GM21423 (cell line): ENCODE data around the gene DDX10.

Experiments used
- ATAC-seq: cut with Tn5 transposase; IDR thresholded peaks from one replicate; pipeline ENCODE4 v1.9.1; 2021; ENCODE audit warnings: mild to moderate bottlenecking, moderate library complexity; ENCODE audit not compliant: unreplicated experiment

The DDX10 gene

DNA sequence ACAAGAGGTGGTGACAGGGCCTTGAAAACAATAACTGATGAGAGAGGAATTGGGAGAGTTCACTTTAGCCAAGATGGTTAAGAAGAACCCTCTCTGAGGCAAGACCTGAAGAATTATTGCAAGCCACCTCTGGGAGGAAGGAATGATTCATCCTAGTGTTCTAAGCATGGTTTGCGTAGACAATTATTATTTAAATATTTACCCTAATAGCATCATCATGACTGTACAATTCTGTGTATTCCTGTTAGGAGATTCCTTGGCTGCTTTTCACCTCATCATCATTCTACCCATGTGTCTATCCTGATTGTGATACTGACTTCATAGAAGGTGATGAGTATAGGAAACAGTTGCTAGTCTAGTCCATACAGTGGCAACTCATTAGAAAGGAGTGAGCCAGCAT lies 264.4 kb downstream of the DDX10 start:
- no peak for ATAC-seq

DNA sequence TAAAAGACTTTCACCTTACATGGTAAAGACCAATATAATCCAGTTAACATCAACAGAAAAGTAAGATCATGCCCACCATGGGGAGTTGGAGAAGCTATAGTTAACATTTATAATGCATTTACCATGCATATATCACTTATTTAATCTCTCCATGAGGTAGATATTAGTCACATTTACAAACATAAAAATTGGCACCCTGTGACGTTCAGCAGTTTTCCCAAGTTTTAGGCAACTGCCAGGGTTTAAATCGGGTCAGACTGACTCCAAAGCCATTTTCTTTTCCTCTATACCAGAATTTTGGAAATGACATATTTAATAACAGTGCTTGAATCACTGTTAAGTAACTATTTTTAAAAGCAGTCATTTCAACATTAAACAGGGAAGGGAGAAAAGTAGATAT lies 266.3 kb downstream of the DDX10 start:
- no peak for ATAC-seq

DNA sequence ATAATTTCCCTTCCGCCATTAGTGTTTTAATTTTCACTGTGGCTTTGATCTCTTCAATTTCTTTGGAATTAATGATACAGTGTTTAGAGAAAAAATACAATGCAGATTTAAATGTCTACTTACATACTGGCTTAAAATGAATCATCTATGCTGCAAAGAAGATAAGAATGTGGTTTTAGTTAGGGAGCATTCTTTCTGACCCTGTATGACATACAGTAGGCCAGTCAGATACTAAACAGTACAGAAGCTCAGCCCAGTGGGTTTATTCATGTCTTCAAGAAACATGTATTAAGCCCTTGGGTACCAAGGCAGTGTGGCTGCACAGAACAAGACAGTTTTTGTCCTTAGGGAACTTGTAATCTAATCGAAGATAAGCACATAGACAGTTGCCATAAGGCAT lies 268.8 kb downstream of the DDX10 start:
- ATAC-seq: no peak

DNA sequence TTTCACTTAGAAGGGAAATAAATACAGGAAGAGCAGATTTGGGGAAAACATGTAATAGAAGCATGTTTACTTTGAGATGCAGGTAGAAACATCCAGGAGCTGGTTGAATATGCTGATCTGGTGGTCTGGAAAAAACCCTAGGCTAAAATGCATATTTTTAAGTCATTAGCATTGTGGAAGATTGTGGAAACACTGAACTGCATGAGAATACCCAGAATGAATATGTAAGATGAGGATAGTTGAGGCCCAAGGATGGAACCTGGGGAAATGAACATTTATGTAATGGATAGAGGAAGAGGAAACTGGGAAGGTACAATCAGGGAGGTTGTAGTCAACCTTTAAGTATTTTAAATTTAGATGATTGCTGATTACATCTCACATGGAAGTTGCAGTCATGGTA lies 269.4 kb downstream of the DDX10 start:
- ATAC-seq: no peak

DNA sequence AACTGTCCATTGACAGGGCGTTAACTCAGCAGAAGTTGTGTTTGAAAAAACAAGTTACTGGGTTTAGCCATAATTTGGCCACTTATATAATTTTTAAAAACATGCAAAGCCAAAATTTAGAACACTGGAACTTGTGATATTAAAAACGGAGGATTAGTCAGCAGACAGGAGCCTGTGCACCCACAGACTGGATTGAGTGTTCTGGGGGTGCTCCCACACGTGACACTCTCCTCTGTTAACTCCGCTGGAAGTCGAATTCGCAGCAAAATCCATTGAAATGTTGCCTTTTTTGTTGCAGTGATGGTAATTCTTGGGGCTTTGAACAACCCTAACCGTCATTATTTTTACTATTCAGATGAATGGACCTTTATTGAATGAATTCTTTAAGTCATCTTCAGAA lies 269.8 kb downstream of the DDX10 start:
- ATAC-seq: no peak

DNA sequence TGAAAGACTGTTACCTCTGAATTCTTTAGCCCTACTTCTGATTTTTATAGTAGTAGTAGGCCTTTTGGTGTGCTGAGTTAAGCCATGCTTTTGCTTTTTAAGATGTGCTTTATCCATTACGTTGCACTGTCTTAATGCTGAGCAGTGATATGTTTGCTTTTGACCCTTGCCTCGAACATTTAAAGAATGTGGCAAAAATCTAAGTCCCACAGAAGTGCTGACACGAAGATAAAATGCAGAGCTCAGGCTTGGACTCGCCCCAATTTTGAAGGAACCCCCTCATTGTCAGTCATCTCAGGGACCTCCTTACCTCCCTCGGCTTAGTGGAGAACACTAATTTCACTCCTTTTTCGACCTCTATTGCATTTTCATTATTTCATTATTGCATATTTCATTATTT lies 272.9 kb downstream of the DDX10 start:
- ATAC-seq: no peak

DNA sequence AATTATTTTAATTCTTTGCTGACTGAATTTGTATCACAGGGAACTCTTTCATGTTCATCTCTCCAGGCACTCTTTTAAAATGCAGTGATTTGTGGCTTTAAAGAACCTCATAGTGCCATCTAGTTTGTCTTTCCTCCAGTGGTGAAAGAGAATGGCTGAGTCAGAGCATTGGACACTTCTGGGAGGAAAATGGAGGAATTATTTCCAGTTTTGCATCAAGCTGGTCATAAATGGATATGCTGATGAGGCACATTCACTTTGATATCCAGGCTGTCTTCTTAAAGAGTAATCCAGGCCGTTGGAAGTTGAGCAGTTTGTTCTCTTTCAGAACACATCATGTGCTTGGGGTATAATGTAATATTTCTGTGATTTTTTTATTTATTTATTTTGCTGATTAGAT lies 273.7 kb downstream of the DDX10 start:
- ATAC-seq: no peak

DNA sequence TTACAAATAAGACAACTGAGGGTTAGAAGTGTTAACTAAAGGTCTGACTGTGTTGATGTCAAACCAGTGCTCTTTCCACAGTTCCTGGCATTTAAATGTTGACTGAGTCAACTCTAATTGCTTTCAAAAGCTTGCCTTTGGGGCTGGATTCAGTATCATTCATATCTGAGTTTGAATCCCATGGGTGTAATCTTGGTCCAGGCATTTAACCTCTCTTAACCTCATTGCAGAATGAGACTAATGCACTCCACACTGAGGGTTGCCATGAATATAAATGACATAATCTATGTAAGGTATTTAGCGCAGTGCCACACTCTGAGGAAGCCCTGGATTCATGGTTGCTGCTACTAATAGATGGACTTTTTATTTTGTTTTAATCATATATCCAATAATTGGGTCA lies 274.3 kb downstream of the DDX10 start:
- no peak for ATAC-seq

DNA sequence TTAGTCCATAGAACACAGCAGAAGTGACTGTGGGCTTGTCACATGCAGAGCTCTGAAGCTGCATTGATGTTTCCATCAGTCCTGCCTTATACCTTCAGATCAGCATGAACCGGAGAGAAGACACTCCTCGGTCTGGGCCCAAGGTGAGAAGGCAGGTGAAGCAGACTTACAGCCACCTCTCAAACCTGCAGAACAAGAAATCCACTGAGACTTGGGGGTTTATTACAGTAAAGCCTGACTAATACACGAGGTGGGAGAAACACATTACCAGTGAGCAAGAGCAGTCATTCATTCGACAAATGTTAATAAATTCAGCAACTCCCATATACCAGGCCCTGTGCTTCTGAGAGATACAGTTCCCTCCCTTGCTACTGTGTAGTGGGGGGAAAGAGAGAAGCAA lies 279.0 kb downstream of the DDX10 start:
- ATAC-seq: no peak

DNA sequence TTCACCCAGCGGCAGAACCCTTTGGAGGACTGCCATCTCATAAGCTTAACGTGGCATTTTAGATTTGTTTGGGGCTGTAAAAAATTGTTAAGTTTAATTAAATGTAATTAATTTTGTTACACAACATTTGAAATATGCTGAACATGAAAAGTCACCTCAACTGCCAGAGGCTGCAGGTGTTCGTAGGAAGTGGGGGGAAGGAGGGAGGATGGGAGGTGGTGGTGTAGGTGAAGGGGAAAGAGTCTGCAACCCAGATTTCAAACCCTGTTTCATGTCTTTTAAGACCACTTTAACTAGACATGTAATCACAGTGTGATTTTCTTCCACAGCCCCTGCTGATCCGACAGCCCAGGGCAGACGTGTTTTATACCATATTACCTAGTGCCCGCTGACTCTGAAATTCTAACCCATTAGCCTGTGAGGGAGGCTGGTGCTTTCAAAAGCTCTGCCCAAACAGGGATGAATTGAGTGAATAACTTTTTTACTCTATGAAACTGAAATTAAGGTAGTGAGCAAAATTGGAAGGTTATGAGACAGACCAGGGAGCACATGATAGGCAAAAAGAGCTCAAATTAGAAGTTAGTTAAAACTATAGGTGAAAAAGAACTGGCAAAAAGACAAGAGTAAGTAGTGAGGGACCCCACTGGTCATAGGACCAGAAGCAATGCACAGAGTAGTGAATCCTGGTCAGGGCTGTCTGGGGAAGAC lies 279.8 kb downstream of the DDX10 start:
- no peak for ATAC-seq

DNA sequence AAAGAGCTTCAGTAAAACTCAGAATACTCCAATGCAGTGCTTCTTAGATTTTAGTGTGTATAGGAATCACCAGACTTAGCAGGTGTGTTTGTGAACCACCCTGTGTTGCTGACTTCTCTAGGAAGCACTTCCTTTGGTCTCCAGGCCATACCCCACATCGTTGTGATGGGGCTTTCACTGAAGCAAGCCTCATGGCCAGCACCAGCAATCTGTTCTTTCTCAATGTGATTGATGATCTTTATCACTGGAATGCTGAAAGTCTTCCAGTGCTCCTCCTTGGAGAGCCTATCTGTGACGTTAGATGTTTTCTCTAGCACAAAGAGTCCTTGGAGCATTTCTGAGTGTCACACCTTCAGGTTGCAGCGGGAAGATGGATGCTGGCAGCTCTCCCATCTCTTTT lies 280.5 kb downstream of the DDX10 start:
- no peak for ATAC-seq

DNA sequence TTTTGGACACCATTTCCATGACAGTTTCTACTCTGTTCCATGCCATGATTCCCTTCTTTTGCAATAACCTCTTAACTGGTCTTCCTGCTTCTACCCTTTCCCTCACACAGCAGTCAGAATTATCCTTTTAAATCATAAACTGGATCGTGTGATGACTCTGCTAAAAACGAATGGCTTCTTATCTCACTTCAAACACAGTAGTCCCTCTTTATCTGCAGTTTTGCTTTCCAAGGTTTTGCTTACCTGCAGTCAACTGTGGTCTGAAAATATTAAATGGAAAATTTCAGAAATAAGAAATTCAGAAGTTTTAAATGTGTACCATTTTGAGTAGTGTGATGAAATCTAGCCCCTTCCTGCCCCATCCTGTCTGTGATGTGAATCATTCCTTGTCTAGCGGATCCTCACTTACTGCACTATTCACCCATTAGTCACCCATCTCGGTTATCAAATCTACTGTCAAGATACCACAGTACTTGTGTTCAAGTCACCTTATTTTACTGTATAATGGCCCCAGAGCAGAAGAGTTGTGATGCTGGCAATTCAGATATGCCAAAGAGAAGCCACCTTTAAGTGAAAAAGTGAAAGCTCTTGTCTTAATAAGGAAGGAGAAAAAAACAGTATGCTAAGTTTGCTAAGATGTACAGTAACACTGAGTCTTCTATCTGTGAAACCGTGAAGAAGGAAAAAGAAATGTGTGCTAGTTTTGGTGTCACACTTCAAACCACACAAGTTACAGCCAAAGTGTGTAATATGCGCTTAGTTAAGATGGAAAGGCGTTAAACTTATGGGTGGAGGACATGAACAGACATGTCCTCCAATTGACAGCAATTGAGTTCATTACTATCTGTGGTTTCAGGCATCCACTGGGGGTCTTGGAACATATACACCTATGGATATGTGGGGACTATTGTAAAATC lies 283.0 kb downstream of the DDX10 start:
- ATAC-seq: no peak

DNA sequence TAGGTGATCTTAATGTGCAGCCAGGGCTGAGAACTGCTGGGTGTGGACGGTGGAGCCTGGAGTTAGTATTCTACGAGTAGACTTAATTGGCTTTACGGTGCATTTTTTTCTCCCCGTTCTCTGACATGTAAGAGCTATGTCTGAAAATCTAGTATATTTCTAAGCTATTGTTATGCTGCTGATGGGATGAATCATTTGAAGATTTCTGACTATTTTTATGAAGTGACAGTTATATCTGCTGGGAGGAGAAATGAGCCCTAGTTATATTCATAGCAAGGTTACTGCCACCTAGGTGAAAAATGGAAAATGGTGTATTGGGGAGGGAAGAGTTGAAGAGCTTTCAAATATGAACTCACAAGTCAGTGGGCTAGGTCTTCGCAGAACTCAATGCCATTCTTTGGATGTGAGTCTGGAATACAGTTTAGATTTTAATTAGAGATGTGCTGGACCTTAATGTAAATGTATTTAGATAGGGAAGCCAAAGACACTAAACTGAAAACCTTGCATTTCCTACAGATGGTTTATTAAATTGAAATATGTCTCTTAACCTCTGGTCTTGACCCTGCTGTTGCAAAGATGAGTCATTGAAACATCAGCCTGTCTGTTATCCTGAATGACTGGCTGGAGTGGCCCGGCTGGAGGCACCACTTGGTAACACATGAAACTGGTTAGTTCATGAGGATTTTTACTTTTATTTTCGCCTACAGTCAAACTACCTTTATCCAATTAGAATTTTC lies 293.7 kb downstream of the DDX10 start:
- no peak for ATAC-seq

DNA sequence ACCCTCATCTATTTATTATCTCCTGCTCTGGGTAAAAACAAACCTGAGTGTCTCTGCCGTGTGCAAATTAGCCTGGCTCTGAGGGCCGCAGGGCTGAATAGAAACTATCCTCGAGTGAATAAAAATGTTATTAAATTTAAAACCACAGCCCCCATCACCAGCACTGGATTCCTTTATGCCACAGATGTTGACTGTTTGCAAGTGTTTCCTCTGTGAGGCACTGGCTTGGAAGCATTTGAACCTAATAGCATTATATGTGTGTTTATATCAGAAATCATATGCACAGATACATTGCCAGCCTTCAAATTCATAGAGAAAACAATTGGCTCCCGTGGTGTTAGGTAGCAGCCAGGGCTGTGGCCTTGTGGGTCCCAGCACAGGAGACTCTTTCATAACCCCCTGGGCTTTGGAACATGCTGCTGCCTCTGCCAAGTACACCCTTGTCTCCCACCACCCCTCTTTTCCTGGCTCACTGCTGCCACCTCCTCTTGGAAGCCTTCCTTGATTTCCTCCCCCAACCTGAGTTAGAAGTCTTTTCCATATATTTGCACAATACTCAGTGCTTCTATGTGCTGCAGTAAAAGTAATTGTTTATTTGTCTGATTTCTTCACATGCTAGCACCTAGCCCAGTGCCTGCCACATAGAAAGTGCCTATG lies 294.4 kb downstream of the DDX10 start:
- no peak for ATAC-seq

DNA sequence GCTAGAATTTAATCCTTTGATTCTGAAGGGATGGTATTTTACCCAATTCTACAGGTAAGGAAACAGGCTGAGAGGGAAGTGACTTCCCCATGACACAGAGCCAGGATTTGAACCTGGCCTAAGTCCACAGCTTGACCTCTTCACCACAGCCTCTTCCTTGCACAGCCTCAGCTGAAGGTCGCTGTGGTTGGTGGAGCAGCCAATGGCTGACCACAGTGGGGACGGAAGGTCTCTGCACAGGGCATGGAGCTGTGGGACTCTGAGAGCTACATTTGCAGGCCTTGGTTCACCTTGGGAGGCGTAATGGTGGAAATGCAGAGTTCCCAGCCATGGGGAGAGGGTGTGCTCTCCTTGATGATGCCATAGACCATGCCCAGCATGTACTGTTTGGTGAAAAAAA lies 295.0 kb downstream of the DDX10 start:
- no peak for ATAC-seq

DNA sequence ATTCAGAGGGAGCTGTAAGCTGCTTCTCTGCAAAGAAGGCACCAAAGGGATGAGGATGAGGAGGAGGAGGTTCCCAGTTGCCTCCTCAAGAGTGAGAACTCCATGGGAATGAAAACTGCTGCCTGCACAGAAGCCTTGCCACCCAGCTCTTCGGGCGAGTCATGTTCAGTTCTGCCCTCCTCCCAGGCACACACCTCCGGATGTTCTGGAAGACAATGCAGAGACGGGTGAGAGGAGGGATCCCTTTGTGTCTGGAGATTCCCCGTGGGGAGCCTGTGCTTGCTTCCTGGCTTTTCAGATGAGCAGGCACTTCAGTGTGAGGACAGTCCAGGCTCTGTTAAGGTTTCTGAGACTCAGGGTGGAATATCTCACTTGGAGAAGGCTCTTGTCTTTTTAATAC lies 295.6 kb downstream of the DDX10 start:
- ATAC-seq: no peak

DNA sequence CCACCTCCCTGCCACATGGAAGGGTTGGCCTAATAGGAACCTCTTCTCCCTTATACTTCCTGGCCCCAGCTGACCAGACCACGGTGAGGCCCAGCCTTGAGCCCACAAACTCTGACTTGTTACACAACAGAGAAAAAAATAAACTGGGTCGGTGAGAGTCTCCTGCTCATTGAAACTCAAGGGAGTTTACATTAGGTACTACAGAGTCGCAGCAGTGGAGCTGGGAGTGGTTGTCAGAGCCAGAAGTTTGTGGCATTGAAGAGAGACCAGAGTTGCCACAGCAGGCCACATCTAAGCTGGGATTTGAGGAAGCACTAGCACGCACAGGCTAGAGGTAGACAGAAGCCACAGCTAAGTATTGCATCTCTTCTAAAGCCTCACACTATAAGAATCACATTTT lies 296.2 kb downstream of the DDX10 start:
- no peak for ATAC-seq

DNA sequence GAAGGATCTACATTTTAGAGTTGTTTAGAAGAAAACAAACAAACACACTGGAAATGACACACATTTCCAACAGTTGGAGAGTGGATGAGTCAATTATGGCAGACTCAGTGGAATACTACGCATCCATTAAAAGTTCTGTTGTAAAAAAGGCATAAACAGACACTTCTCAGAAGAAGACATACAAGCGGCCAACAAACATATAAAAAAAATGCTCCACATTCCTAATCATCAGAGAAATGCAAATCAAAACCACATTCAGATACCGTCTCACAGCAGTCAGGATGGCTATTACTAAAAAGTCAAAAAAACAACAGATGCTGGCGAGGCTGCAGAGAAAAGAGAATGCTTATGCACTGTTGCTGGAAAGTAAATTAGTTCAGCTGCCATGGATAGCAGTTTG lies 298.2 kb downstream of the DDX10 start:
- no peak for ATAC-seq

DNA sequence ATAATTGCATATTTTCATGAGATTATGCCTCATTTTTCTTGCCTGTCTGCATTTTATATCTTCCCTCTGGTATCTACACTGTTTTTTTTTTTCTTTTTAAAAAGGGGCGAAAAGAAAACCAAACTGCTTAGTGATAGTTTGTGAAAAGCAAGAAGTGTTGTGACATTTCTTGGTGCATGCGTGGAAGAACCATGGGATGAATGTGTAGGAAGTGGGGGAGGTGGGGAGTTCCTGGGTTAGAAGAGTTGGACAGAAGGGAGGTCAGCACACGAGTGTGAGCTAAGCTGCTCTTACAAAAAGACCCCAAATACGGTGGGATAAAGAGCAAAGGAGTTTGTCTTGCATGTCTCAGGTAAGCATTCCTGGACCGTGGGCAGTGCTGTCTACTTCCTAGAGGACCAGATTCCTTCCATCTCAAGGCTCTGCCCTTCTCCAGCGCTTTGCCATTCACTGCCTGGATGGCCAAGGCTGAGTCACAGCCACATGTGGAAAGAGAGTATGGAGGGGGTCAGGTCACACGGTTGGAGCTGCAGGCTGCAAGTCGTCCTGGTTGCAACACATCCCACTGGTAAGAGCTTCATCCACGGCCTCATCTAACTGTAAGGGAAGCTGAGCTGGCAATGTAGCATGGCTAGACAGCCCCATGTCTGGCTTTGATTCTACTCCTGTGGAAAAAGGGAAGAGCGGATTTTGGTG lies 300.6 kb downstream of the DDX10 start:
- ATAC-seq: no peak

DNA sequence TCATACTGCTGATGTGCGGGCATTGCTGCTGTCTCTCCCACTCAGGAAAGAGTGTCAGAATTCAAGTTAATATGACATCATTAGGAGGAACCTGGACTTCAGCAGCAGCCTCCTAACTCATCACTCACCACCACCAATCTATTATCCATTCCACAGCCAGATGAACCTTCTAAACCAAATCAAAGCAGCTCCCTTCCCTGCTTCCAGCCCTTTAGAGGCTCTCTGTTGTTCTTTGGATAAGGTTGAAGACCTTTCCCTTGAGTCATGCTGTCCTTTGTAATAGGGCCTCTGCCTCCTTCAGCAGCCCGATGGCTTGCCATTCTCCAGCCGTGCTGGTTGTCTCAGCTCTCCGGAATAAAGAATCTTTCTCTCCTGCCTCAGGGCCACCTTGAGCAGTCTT lies 301.3 kb downstream of the DDX10 start:
- ATAC-seq: no peak

DNA sequence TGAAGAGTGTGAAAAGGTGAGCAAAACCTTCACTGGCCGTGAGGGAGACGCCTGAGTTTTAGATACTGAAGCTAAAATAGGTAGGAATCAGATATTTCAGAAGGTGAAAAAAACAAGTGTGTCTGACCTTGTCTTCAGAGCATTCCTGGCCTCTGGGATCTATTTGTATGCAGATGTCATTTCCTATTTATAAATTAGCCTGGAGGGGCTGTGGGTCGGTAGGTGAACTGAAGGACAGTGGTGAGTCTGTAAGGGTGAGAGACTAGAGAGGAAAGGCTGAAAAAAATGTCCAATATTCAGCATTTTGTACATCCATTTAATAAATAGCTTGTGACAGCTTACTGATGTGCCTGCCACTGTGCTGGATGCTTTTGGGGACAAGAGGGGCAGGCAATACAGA lies 302.1 kb downstream of the DDX10 start:
- no peak for ATAC-seq
